Lung (tissue), 12 donors: ENCODE results near the gene RANBP2. TPM values are rescaled to one million over a fixed set of nuclear protein-coding genes. Genes with fewer than 3 reads are reported as not detected.
A peak's percentile ranks its signal among the peaks of the same experiment; 100 is the strongest.

Experiments
- ATAC-seq: fragments of 200-7000 bp; cut with Tn5 transposase; one replicate; pipeline ENCODE4 v1.9.1; 2020; ENCODE audit warnings: moderate number of reproducible peaks; ENCODE audit not compliant: insufficient read depth, low FRiP score
- DNase-seq, 3 donors: peaks; one replicate each; pipeline ENCODE4 v3.0.0-alpha.2; 2013 to 2017
- H3K27ac ChIP-seq, 2 donors: one replicate each; pipeline ENCODE4 v1.5.1; 2013; ENCODE audit warnings: mild to moderate bottlenecking in 2 of 2, moderate library complexity in 2 of 2, control low read depth in 1 of 2, inconsistent platforms in 1 of 2, low read depth in 1 of 2, low read length in 1 of 2
- H3K27me3 ChIP-seq, 3 donors: one replicate each; pipeline ENCODE4 v1.5.1; 2013; ENCODE audit warnings: low read length in 2 of 3; ENCODE audit not compliant: control insufficient read depth in 3 of 3, insufficient read depth in 3 of 3
- H3K36me3 ChIP-seq, 4 donors: one replicate each; pipeline ENCODE4 v1.5.1; 2013; ENCODE audit warnings: low read length in 4 of 4, mild to moderate bottlenecking in 1 of 4, moderate library complexity in 1 of 4; ENCODE audit not compliant: control insufficient read depth in 4 of 4, insufficient read depth in 4 of 4
- H3K4me1 ChIP-seq, 5 donors: one replicate each; pipeline ENCODE4 v1.5.1; 2013; ENCODE audit warnings: low read length in 5 of 5, mild to moderate bottlenecking in 2 of 5, moderate library complexity in 1 of 5; ENCODE audit not compliant: control insufficient read depth in 5 of 5, insufficient read depth in 5 of 5
- H3K4me3 ChIP-seq: one replicate; pipeline ENCODE4 v1.5.1; 2013; ENCODE audit warnings: mild to moderate bottlenecking, control low read depth, moderate library complexity
- H3K9ac ChIP-seq, 2 donors: one replicate each; pipeline ENCODE4 v1.5.1; 2013; ENCODE audit warnings: low read length in 2 of 2, control low read depth in 1 of 2; ENCODE audit not compliant: insufficient read depth in 1 of 2
- H3K9me3 ChIP-seq, 4 donors: one replicate each; pipeline ENCODE4 v1.5.1; 2013; ENCODE audit warnings: low read length in 3 of 4, mild to moderate bottlenecking in 1 of 4, moderate library complexity in 1 of 4; ENCODE audit not compliant: control insufficient read depth in 4 of 4, insufficient read depth in 3 of 4
- WGBS, 2 donors: extraction: QIAGEN DNeasy Blood & Tissue Kit; methylation state at CpG; one replicate each; pipeline ENCODE4 v1.1.7; 2013; 5-methylcytosine and 5-hydroxymethylcytosine counted together
- polyA plus RNA-seq, 2 donors: library from polyadenylated mRNA; stranded (reverse); fragments of 200-250 nt; gene quantifications; one replicate each; pipeline ENCODE4 v1.2.1, GENCODE V29; 2013
- total RNA-seq, 2 donors: library from RNA; depleted of rRNA in 1 of 2; stranded (reverse); fragments of >200 nt in 1 of 2; gene quantifications; one replicate each; pipeline ENCODE4 v1.2.1, GENCODE V29; 2014 to 2021
- TF ChIP-seq, protein P1 (sequence below): IDR thresholded peaks from 2 replicates; pipeline ENCODE4 v1.5.1; 2012; ENCODE audit warnings: mild to moderate bottlenecking; ENCODE audit errors: control extremely low read depth, extremely low read depth
- donor health status: control.
- donor health status: control.
- donor health status: Bipolar disorder and iron deficiency.
- donor health status: healthy.
- donor health status: DM: yes; HTN: yes; CAD: no.

The RANBP2 gene
- total and polyA plus RNA-seq, 4 donors = 9.1 to 125 (median 37.7) TPM

DNA sequence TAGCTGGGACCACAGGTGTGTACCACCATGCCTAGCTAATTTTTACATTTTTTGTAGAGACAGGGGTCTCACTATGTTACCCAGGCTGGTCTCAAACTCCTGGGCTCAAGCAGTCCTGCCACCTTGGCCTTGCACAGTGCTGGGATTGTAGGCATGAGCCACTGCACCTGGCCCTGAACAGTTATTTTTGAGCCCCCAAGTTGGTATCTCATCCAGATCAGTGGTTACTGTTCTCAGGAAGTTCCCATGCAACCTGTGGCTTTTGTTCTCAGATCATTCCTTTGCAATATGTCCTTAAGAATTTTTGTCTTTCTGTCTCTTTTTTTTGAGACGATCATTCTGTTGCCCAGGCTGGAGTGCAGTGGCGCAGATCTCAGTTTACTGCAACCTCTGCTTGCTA lies 59.6 kb downstream of the RANBP2 start:
- Histone ChIP-seq H3K9me3 (no peaks in the 10 kb centered on the region), H3K9ac (no peak overlapping the region), H3K27me3 (no peaks in the 10 kb centered on the region), H3K4me1 (no peaks in the 10 kb centered on the region), H3K36me3 (peaks cover 13 to 24% (median 17%) of the 10 kb centered on the region in 4 donors), H3K4me3 (no peak overlapping the region), H3K27ac (no peak overlapping the region)
- ATAC-seq = no peak
- WGBS, 2 donors = 78 to 82% methylated on average over 2 of the region's 2 CpGs
- TF ChIP-seq, protein P1, sequence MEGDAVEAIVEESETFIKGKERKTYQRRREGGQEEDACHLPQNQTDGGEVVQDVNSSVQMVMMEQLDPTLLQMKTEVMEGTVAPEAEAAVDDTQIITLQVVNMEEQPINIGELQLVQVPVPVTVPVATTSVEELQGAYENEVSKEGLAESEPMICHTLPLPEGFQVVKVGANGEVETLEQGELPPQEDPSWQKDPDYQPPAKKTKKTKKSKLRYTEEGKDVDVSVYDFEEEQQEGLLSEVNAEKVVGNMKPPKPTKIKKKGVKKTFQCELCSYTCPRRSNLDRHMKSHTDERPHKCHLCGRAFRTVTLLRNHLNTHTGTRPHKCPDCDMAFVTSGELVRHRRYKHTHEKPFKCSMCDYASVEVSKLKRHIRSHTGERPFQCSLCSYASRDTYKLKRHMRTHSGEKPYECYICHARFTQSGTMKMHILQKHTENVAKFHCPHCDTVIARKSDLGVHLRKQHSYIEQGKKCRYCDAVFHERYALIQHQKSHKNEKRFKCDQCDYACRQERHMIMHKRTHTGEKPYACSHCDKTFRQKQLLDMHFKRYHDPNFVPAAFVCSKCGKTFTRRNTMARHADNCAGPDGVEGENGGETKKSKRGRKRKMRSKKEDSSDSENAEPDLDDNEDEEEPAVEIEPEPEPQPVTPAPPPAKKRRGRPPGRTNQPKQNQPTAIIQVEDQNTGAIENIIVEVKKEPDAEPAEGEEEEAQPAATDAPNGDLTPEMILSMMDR = no peak
- DNase-seq = no peak

DNA sequence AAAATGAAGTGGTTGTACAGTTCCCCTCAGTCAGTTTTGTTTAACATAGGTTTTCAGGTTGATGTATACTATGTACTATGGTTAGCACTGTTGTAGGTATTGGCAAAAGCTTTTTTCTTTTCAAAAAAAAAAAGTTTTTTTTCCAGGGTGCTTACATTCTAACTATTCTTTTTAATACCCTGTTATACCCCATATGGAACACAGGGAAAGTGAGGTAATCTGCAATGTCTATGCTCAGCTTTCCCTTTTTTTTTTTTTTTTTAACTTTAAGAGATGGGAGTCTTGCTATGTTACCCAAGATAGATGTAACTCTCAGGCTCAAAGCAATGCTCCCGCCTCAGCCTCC lies 66.7 kb downstream of the RANBP2 start:
- 0 to 2% methylated on average over 1 of the region's 1 CpG for WGBS, 2 donors
- peaks cover 5 to 19% (median 12%) of the 10 kb centered on the region in 4 donors for H3K36me3 ChIP-seq
- peaks cover 0 to 5% (median 0%) of the 10 kb centered on the region in 5 donors for H3K4me1 ChIP-seq
- H3K9ac ChIP-seq = peak overlapping the region in 1 of 2 donors; percentile 45
- H3K27ac ChIP-seq = peak overlapping the region; percentile 43 to 66
- ATAC-seq = no peak
- H3K9me3 ChIP-seq = no peaks in the 10 kb centered on the region
- H3K27me3 ChIP-seq = no peaks in the 10 kb centered on the region
- DNase-seq = no peak
- TF ChIP-seq, protein P1 = no peak
- H3K4me3 ChIP-seq = no peak overlapping the region

DNA sequence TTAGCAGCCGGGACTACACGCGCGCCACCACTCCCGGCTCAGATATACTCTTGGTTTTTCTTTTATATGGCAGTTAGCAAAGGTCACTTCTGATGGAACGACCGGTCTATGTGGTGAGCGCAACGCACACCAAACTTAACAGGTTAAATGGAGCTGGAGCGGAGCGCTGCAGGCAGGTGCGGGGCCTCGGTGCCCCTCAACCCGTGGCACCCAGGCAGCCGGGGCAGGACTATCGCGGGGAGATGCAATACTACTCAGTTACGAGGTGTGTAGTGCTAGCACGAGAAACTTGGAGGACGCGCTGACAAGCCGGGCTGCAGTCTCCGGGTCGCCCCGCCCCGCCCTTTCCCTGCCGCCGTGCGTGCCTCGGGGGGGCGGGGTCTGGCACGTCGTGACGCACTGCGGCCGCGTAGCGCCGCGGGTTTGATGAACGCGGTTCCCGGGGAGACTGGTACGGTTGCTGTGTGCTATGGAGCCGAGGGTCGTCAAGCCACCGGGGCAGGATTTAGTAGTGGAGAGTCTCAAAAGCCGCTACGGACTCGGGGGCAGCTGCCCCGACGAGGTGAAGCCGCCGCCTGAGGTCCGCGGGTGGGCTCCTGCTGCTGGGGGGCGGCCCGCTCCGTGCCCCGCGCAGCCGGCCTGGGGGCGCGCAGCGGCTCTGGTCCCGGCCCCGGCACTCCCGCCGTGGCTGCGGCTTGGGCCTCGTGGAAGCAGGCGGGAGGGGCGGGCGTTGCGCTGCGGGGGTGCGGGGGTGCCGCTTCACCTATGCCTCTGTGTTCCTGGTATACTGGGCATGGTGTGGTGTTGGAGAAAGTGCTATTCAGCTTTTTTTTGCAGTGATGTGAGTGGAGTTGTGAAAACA lies 67.3 kb downstream of the RANBP2 start, which contains the start of gene CCDC138:
Gene CCDC138 (plus strand): TSS at position 418 of the 862 bp plus-strand sequence. CDS start 52 bp downstream, at position 470.
- Histone ChIP-seq H3K27ac (peak within 1 kb of the TSS; percentile 43 to 89), H3K4me3 (peak within 1 kb of the TSS; percentile 77), H3K9ac (peak within 1 kb of the TSS; percentile 76 to 80), H3K27me3 (no peaks in the 10 kb centered on the region), H3K9me3 (no peaks in the 10 kb centered on the region), H3K36me3 (peaks cover 5 to 19% (median 12%) of the 10 kb centered on the region in 4 donors), H3K4me1 (peaks cover 0 to 5% (median 0%) of the 10 kb centered on the region in 5 donors)
- TF ChIP-seq, protein P1 = no peak
- DNase-seq = peak; percentile 92 to 93 (median 93)
- 0 to 1% methylated on average over 67 to 78 of the region's 78 CpGs for WGBS, 2 donors
- peak; percentile 100 for ATAC-seq
